Mammary epithelial cell (primary cell): ENCODE measurements around the gene TUBA4A.

Source experiments
- CTCF ChIP-seq, 2 donors: IDR thresholded peaks in 1 of 2; conservative IDR thresholded peaks in 1 of 2; 2 replicates each; pipeline ENCODE4 v1.5.1; 2011 to 2012; ENCODE audit warnings: inconsistent platforms in 2 of 2, low read length in 2 of 2, mild to moderate bottlenecking in 2 of 2, control low read depth in 1 of 2, low read depth in 1 of 2; ENCODE audit not compliant: insufficient read depth in 1 of 2; ENCODE audit errors: extremely low read depth in 1 of 2
- EZH2 ChIP-seq: IDR thresholded peaks from 2 replicates; pipeline ENCODE4 v1.6.1; 2012; ENCODE audit warnings: low read length, inconsistent platforms, borderline replicate concordance

- TF ChIP-seq CTCF (conservative IDR thresholded peaks at IDR 0.05 in 1 of 2, IDR thresholded peaks at IDR 0.05 in 1 of 2; ENCODE audit: extremely low read depth in 1 of 2, insufficient read depth in 1 of 2, low read depth in 1 of 2, low read length in 2 of 2) (no peak), EZH2 (no peak)
These were observed 7.5 kb upstream of the TUBA4A start for GRCh38 chr2:219261024-219261855.
